ENCODE measurements around the gene BTBD7. TPM values are rescaled to one million over a fixed set of nuclear protein-coding genes. Genes with fewer than 3 reads are reported as not detected.

BTBD7 gene
- total RNA-seq, 1 experiment from 2014 or later: 30.8 TPM

GRCh38 chr14:93318927-93319326, 13.9 kb downstream of the BTBD7 start (continued):
- TF ChIP-seq, protein P1, sequence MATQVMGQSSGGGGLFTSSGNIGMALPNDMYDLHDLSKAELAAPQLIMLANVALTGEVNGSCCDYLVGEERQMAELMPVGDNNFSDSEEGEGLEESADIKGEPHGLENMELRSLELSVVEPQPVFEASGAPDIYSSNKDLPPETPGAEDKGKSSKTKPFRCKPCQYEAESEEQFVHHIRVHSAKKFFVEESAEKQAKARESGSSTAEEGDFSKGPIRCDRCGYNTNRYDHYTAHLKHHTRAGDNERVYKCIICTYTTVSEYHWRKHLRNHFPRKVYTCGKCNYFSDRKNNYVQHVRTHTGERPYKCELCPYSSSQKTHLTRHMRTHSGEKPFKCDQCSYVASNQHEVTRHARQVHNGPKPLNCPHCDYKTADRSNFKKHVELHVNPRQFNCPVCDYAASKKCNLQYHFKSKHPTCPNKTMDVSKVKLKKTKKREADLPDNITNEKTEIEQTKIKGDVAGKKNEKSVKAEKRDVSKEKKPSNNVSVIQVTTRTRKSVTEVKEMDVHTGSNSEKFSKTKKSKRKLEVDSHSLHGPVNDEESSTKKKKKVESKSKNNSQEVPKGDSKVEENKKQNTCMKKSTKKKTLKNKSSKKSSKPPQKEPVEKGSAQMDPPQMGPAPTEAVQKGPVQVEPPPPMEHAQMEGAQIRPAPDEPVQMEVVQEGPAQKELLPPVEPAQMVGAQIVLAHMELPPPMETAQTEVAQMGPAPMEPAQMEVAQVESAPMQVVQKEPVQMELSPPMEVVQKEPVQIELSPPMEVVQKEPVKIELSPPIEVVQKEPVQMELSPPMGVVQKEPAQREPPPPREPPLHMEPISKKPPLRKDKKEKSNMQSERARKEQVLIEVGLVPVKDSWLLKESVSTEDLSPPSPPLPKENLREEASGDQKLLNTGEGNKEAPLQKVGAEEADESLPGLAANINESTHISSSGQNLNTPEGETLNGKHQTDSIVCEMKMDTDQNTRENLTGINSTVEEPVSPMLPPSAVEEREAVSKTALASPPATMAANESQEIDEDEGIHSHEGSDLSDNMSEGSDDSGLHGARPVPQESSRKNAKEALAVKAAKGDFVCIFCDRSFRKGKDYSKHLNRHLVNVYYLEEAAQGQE (IDR thresholded peaks at IDR 0.05; ENCODE audit: low read depth): no peak

DNA sequence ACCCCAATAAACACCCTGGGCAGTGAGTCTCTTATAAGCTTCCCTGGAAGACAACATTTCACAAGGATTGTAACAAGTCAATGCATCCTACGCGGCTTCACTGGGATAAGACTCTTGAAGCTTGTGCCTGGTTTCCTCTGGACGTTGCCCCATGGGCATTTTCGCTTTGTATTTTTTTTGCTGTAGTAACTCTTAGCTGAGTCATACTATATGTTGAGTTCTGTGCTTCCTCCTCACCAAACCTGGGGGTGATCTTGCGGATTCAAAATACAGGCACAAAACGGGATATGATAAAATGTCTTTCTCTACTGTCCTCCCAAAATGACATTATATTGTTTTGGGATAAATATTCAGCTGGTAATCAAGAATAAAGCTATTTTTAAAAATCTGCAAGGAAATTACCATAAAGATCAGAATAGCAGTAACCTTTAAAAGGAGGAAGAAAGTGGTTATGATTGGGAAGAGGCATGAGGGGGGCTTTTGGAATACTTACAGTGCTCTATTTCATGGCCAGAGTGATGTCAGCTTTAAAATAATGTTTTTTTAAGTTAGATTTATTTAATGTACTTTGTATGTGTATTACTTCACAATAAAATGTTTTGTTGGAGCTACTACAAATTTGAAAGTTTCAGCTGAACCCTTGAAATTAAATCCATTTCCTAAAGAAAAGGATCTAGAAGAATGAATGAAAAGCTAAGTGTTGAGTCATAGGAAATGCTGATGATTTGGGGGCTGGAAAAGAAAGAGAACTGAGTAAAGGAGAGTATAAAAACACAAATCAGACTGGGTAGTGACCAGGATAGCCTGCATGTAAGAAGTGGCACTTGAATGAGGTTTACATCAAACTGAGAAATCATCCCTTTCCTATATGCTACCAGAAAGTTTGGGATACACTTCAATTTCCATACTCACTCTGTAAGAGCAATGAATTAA, 14.7 kb downstream of the BTBD7 start:
- ChIA-PET POLR2A (interaction anchor here (0.9 kb wide), 1 partner anchor 16 kb away, joined by 3 read pairs; no protein-coding TSS in a partner anchor), RAD21 (ENCODE audit: low non-redundant PET in 1 of 2, low total read pairs in 2 of 2, uncharacterized antibody in 2 of 2, unreplicated experiment in 2 of 2) (no interaction called here)

More for the DNA sequence above, 14.7 kb downstream of the BTBD7 start:
- Histone ChIP-seq H3K9ac (ENCODE audit: low read length) (no peak overlapping the region), H2AFZ (ENCODE audit: low read depth, low read length, poor library complexity, severe bottlenecking) (no peak overlapping the region), H3K9me2 (ENCODE audit: insufficient read depth) (no peaks in the 10 kb centered on the region), H4K20me1 (ENCODE audit: insufficient read depth) (no peaks in the 10 kb centered on the region; the same call in 1 of the 2 replicates), H3K4me3 (replicated peaks in 1 of 2; ENCODE audit: low read depth in 1 of 2, low read length in 2 of 2) (no peak overlapping the region), H3K27ac (ENCODE audit: low read depth, low read length) (no peak overlapping the region), H3K36me3 (ENCODE audit: control insufficient read depth in 1 of 2, insufficient read depth in 2 of 2, low read length in 2 of 2) (no peaks in the 10 kb centered on the region), H3K4me1 (ENCODE audit: control insufficient read depth in 1 of 2, insufficient read depth in 2 of 2, low read length in 2 of 2) (peaks cover 0 to 12% of the 10 kb centered on the region in 2 experiments; a peak in 2 of 4 replicates), H3K27me3 (ENCODE audit: insufficient read depth, low read length) (no peaks in the 10 kb centered on the region), H3K9me3 (ENCODE audit: control insufficient read depth in 1 of 2, insufficient read depth in 1 of 2, low read depth in 1 of 2, low read length in 2 of 2) (no peaks in the 10 kb centered on the region), H3K4me2 (ENCODE audit: low read length) (no peak overlapping the region), H3K79me2 (ENCODE audit: insufficient read depth, low read length) (peaks cover 93% of the 10 kb centered on the region)
- intact Hi-C loops (cut with micrococcal nuclease): no loop called here
- no peak for DNase-seq (ENCODE audit: low read depth, low spot score)
- BruUV-seq (replicated peaks): no TSS peak
- no peak for ATAC-seq
- CTCF ChIA-PET: no interaction called here
- TF ChIP-seq SIN3A (IDR thresholded peaks at IDR 0.05; ENCODE audit: low read depth): no peak
- no peak for TF ChIP-seq JUND (IDR thresholded peaks at IDR 0.05)
- no peak for TF ChIP-seq TCF7L2 (IDR thresholded peaks at IDR 0.05; ENCODE audit: borderline replicate concordance, extremely low read depth, insufficient read depth, insufficient read length)
- TF ChIP-seq SP1 (IDR thresholded peaks at IDR 0.05; ENCODE audit: low read depth): no peak
- TF ChIP-seq POLR2A (IDR thresholded peaks at IDR 0.05; ENCODE audit: borderline replicate concordance, extremely low read depth, insufficient read depth, insufficient read length): no peak
- TF ChIP-seq, protein P2, sequence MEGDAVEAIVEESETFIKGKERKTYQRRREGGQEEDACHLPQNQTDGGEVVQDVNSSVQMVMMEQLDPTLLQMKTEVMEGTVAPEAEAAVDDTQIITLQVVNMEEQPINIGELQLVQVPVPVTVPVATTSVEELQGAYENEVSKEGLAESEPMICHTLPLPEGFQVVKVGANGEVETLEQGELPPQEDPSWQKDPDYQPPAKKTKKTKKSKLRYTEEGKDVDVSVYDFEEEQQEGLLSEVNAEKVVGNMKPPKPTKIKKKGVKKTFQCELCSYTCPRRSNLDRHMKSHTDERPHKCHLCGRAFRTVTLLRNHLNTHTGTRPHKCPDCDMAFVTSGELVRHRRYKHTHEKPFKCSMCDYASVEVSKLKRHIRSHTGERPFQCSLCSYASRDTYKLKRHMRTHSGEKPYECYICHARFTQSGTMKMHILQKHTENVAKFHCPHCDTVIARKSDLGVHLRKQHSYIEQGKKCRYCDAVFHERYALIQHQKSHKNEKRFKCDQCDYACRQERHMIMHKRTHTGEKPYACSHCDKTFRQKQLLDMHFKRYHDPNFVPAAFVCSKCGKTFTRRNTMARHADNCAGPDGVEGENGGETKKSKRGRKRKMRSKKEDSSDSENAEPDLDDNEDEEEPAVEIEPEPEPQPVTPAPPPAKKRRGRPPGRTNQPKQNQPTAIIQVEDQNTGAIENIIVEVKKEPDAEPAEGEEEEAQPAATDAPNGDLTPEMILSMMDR (IDR thresholded peaks at IDR 0.05 in 2 of 3, conservative IDR thresholded peaks at IDR 0.05 in 1 of 3; ENCODE audit: borderline replicate concordance in 1 of 3, insufficient read depth in 1 of 3, low read depth in 2 of 3, low read length in 2 of 3): no peak
- TF ChIP-seq FOSL1 (IDR thresholded peaks at IDR 0.05; ENCODE audit: low read depth): no peak
- no peak for TF ChIP-seq ZFX (IDR thresholded peaks at IDR 0.05)
- no peak for TF ChIP-seq ELF1 (IDR thresholded peaks at IDR 0.05; ENCODE audit: borderline replicate concordance, low read depth)
- no peak for TF ChIP-seq SRF (IDR thresholded peaks at IDR 0.05; ENCODE audit: low read depth)
- TF ChIP-seq CEBPB (IDR thresholded peaks at IDR 0.05; ENCODE audit: low read depth): no peak
- TF ChIP-seq EGR1 (IDR thresholded peaks at IDR 0.05; ENCODE audit: low read depth): no peak
- no peak for TF ChIP-seq CBX3 (IDR thresholded peaks at IDR 0.05; ENCODE audit: low read depth)
- TF ChIP-seq ZBTB33 (IDR thresholded peaks at IDR 0.05; ENCODE audit: extremely low read depth, insufficient replicate concordance, low read length): no peak
- TF ChIP-seq POLR2AphosphoS5 (IDR thresholded peaks at IDR 0.05; ENCODE audit: low read depth, low read length): no peak
